Measurements from ENCODE around the gene SPP1.

The SPP1 gene

GRCh38 chr4:88027611-88028608 is 52.4 kb downstream of the SPP1 start:
- no peak for DNase-seq

- no peak for DNase-seq
These were observed 53.4 kb downstream of the SPP1 start for GRCh38 chr4:88028946-88029345.

- DNase-seq: no peak
These were observed 54.0 kb downstream of the SPP1 start for GRCh38 chr4:88029556-88029955.

- no peak for DNase-seq
These were observed 55.2 kb downstream of the SPP1 start for GRCh38 chr4:88030565-88031310.

All from activated T-cell treated with anti-CD3 and anti-CD28 coated beads, Interleukin-2, amount 50 U/mL, for 1 hour (primary cell).